H1 (cell line): ENCODE measurements around the gene CD300LB. TPM values are rescaled to one million over a fixed set of nuclear protein-coding genes. Genes with fewer than 3 reads are reported as not detected.

Source experiments
- CTCF ChIA-PET: fragments of 300-600 bp; sonication (Branson Sonifier 250); formaldehyde crosslinking; loops from one replicate; lab custom pipeline; 2021; ENCODE audit not compliant: partially characterized antibody; lab: Charles Lee
- POLR2A ChIA-PET: fragments of 300-600 bp; sonication (Branson Sonifier 250); formaldehyde crosslinking; loops from one replicate; lab custom pipeline; 2021; ENCODE audit warnings: inconsistent platforms; ENCODE audit not compliant: partially characterized antibody; lab: Charles Lee
- DNase-seq, 2 experiments: peaks; one replicate each; pipeline versions ENCODE4 v3.0.0 to v3.0.0-alpha.2; 2010 to 2022; ENCODE audit warnings: low spot score in 2 of 2, low read depth in 1 of 2, mixed read lengths in 1 of 2
- FAIRE-seq: peaks from 2 replicates; lab custom pipeline; 2011; peaks lifted over from hg19 to GRCh38; lab: Jason Lieb, UNC
- H2AFZ ChIP-seq: 2 replicates; pipeline ENCODE4 v1.8.1; 2012; ENCODE audit warnings: low read length, inconsistent platforms
- H2AK5ac ChIP-seq: 2 replicates; pipeline ENCODE4 v1.6.1; 2013; ENCODE audit warnings: low read depth, low read length
- H2BK120ac ChIP-seq: replicated peaks from 2 replicates; pipeline ENCODE3; 2013; ENCODE audit warnings: low read depth, low read length, inconsistent platforms
- H2BK12ac ChIP-seq: 2 replicates; pipeline ENCODE4 v1.6.1; 2013; ENCODE audit warnings: low read depth, low read length
- H2BK15ac ChIP-seq: 2 replicates; pipeline ENCODE4 v1.6.1; 2013; ENCODE audit warnings: low read length
- H2BK20ac ChIP-seq: 2 replicates; pipeline ENCODE4 v1.6.1; 2013; ENCODE audit warnings: low read length
- H2BK5ac ChIP-seq: 2 replicates; pipeline ENCODE4 v1.6.1; 2013; ENCODE audit warnings: low read depth, low read length
- H3K14ac ChIP-seq: 2 replicates; pipeline ENCODE4 v1.6.1; 2013; ENCODE audit warnings: inconsistent platforms; ENCODE audit not compliant: insufficient read length
- H3K18ac ChIP-seq: 2 replicates; pipeline ENCODE4 v1.6.1; 2013; ENCODE audit warnings: low read length; ENCODE audit errors: extremely low read depth
- H3K23ac ChIP-seq: 2 replicates; pipeline ENCODE4 v1.6.1; 2013; ENCODE audit warnings: inconsistent platforms; ENCODE audit not compliant: insufficient read length
- H3K23me2 ChIP-seq: 2 replicates; pipeline ENCODE4 v1.6.1; 2013; ENCODE audit warnings: low read depth, low read length
- H3K27ac ChIP-seq: 2 replicates; pipeline ENCODE4 v1.6.1; 2011; ENCODE audit warnings: low read depth, low read length, inconsistent platforms
- H3K27me3 ChIP-seq, 4 experiments: replicated peaks in 1 of 4; 1 replicate in 1 of 4; 2 replicates in 3 of 4; pipeline versions ENCODE4 v1.6.1 to v1.8.1; 2011 to 2013; ENCODE audit warnings: low read length in 3 of 4, mild to moderate bottlenecking in 3 of 4, inconsistent platforms in 2 of 4, mixed read lengths in 2 of 4, moderate library complexity in 1 of 4; ENCODE audit not compliant: control insufficient read depth in 3 of 4, insufficient read depth in 3 of 4; ENCODE audit errors: extremely low read depth in 1 of 4
- H3K36me3 ChIP-seq, 4 experiments: 2 replicates each; pipeline versions ENCODE4 v1.6.1 to v1.8.1; 2011 to 2013; ENCODE audit warnings: mild to moderate bottlenecking in 4 of 4, low read length in 3 of 4, moderate library complexity in 2 of 4, control low read depth in 1 of 4, inconsistent platforms in 1 of 4; ENCODE audit not compliant: insufficient read depth in 4 of 4, control insufficient read depth in 2 of 4
- H3K4ac ChIP-seq: replicated peaks from 2 replicates; pipeline ENCODE3; 2013; ENCODE audit warnings: low read length, low read depth, mixed read lengths, inconsistent platforms; ENCODE audit not compliant: insufficient read length
- H3K4me1 ChIP-seq, 4 experiments: replicated peaks in 1 of 4; 1 replicate in 1 of 4; 2 replicates in 3 of 4; pipeline versions ENCODE4 v1.6.1 to v1.8.1; 2011 to 2013; ENCODE audit warnings: low read length in 3 of 4, inconsistent platforms in 2 of 4, mixed read lengths in 1 of 4; ENCODE audit not compliant: insufficient read depth in 4 of 4, control insufficient read depth in 3 of 4
- H3K4me2 ChIP-seq, 2 experiments: 2 replicates each; pipeline versions ENCODE4 v1.6.1 to v1.8.1; 2011 to 2013; ENCODE audit warnings: low read depth in 2 of 2, low read length in 2 of 2, control low read depth in 1 of 2, inconsistent platforms in 1 of 2, mild to moderate bottlenecking in 1 of 2; ENCODE audit not compliant: insufficient read depth in 1 of 2
- H3K4me3 ChIP-seq, 4 experiments: fragments of 200-600, 300-600 bp in 1 of 4; sonication (generic), shearing (Covaris generic), sonication (Bioruptor Twin) in 1 of 4; 2 replicates each; pipeline versions ENCODE4 v1.5.1 to v1.8.1; 2011 to 2016; ENCODE audit warnings: low read length in 4 of 4, low read depth in 3 of 4, control low read depth in 2 of 4, inconsistent platforms in 2 of 4, mild to moderate bottlenecking in 2 of 4, mixed read lengths in 1 of 4, moderate library complexity in 1 of 4; ENCODE audit not compliant: insufficient read depth in 2 of 4; ENCODE audit errors: extremely low read depth in 1 of 4
- H3K56ac ChIP-seq: replicated peaks from 2 replicates; pipeline ENCODE3; 2013; ENCODE audit warnings: low read depth, mild to moderate bottlenecking, mixed read lengths, low read length, inconsistent platforms; ENCODE audit not compliant: insufficient read length
- H3K79me1 ChIP-seq: 2 replicates; pipeline ENCODE4 v1.6.1; 2013; ENCODE audit warnings: low read depth, low read length, control low read depth
- H3K79me2 ChIP-seq, 2 experiments: 2 replicates each; pipeline versions ENCODE4 v1.6.1 to v1.8.1; 2012 to 2013; ENCODE audit warnings: low read length in 2 of 2, mild to moderate bottlenecking in 2 of 2, inconsistent platforms in 1 of 2; ENCODE audit not compliant: insufficient read depth in 2 of 2, control insufficient read depth in 1 of 2
- H3K9ac ChIP-seq, 4 experiments: replicated peaks in 1 of 4; 1 replicate in 1 of 4; 2 replicates in 3 of 4; pipeline versions ENCODE4 v1.6.1 to v1.8.1; 2011 to 2013; ENCODE audit warnings: low read depth in 3 of 4, low read length in 3 of 4, control low read depth in 2 of 4, mild to moderate bottlenecking in 2 of 4, moderate library complexity in 2 of 4, inconsistent platforms in 1 of 4; ENCODE audit errors: extremely low read depth in 1 of 4
- H3K9me3 ChIP-seq, 2 experiments: 2 replicates each; pipeline versions ENCODE4 v1.6.1 to v1.8.1; 2012 to 2013; ENCODE audit warnings: mild to moderate bottlenecking in 2 of 2, moderate library complexity in 2 of 2, control low read depth in 1 of 2, inconsistent platforms in 1 of 2, low read depth in 1 of 2, low read length in 1 of 2, mixed read lengths in 1 of 2; ENCODE audit not compliant: insufficient read depth in 2 of 2
- H4K20me1 ChIP-seq, 2 experiments: replicated peaks in 1 of 2; 2 replicates each; pipeline versions ENCODE3 to v1.8.1; 2011 to 2013; ENCODE audit warnings: inconsistent platforms in 2 of 2, low read length in 2 of 2, mild to moderate bottlenecking in 1 of 2; ENCODE audit not compliant: insufficient read depth in 2 of 2, control insufficient read depth in 1 of 2
- H4K5ac ChIP-seq: 2 replicates; pipeline ENCODE4 v1.6.1; 2013; ENCODE audit warnings: low read length, low read depth, mixed read lengths, inconsistent platforms; ENCODE audit not compliant: insufficient read length
- H4K8ac ChIP-seq: 2 replicates; pipeline ENCODE4 v1.8.0; 2013; ENCODE audit warnings: mild to moderate bottlenecking, moderate library complexity, low read length, inconsistent platforms; ENCODE audit not compliant: insufficient read depth; ENCODE audit errors: extremely low read depth
- H4K91ac ChIP-seq: replicated peaks from 2 replicates; pipeline ENCODE3; 2013; ENCODE audit warnings: low read length, mixed read lengths, inconsistent platforms; ENCODE audit not compliant: insufficient read length
- BACH1 ChIP-seq: IDR thresholded peaks from 2 replicates; pipeline ENCODE4 v1.6.1; 2012; ENCODE audit warnings: low read length, improper control_type of control experiment
- BRCA1 ChIP-seq: IDR thresholded peaks from 2 replicates; pipeline ENCODE4 v1.6.1; 2012; ENCODE audit warnings: low read depth, low read length, improper control_type of control experiment
- EGR1 ChIP-seq: IDR thresholded peaks from 2 replicates; pipeline ENCODE4 v1.6.1; 2011; ENCODE audit warnings: low read depth, low read length, borderline replicate concordance
- FOSL1 ChIP-seq: IDR thresholded peaks from 2 replicates; pipeline ENCODE4 v1.6.1; 2011; ENCODE audit warnings: mild to moderate bottlenecking, low read depth, low read length, moderate library complexity; ENCODE audit not compliant: insufficient read depth
- KDM1A ChIP-seq: fragments of 200-600, 300-600 bp; sonication (generic); IDR thresholded peaks from 2 replicates; pipeline ENCODE4 v1.7.1; 2016; ENCODE audit warnings: mild to moderate bottlenecking, low read length, borderline replicate concordance
- SP1 ChIP-seq: IDR thresholded peaks from 2 replicates; pipeline ENCODE4 v1.6.1; 2011; ENCODE audit warnings: low read depth, low read length
- TEAD4 ChIP-seq: IDR thresholded peaks from 2 replicates; pipeline ENCODE4 v1.6.1; 2012; ENCODE audit warnings: low read depth, low read length, inconsistent platforms, mixed read lengths
- WGBS, 2 experiments: shearing (Covaris generic) in 1 of 2; methylation state at CpG; one replicate each; pipeline versions ENCODE4 v1.1.6 to v1.1.7; 2013 to 2015; ENCODE audit warnings: low lambda C conversion rate in 2 of 2, mixed read lengths in 2 of 2, inconsistent platforms in 1 of 2, low coverage in 1 of 2, missing lambda C conversion rate in 1 of 2; ENCODE audit not compliant: insufficient replicate concordance in 2 of 2, insufficient coverage in 1 of 2, insufficient read length in 1 of 2; ENCODE audit errors: extremely low coverage in 1 of 2, missing lambda C conversion rate in 1 of 2; 5-methylcytosine and 5-hydroxymethylcytosine counted together
- polyA plus RNA-seq, 7 experiments: library from polyadenylated mRNA; depleted of rRNA in 3 of 7; stranded (reverse) in 5 of 7; unstranded in 2 of 7; fragments of >200 nt in 5 of 7; fragments of 200-250 nt in 2 of 7; gene quantifications; 1 replicate in 5 of 7; 2 replicates in 1 of 7; 4 replicates in 1 of 7; pipeline versions ENCODE4 v1.2.1 to v1.2.3, GENCODE V29; 2011 to 2013; ENCODE audit warnings: missing spikeins in 2 of 7, mixed read lengths in 2 of 7
- total RNA-seq: library from RNA; stranded (reverse); fragmentation: NEBNext Ultra II Directional; extraction: Animal tissue kit (Norgen Biotek cat#: 25700); gene quantifications from 2 replicates; pipeline ENCODE4 v1.2.1, GENCODE V29; 2021
- TF ChIP-seq, protein P1 (sequence below): IDR thresholded peaks from 2 replicates; pipeline ENCODE4 v1.6.1; 2012; ENCODE audit warnings: inconsistent platforms
- TF ChIP-seq, protein P2 (sequence below): IDR thresholded peaks from 2 replicates; pipeline ENCODE4 v1.6.1; 2012; ENCODE audit warnings: low read length, inconsistent platforms
- TF ChIP-seq, protein P3 (sequence below): IDR thresholded peaks from 2 replicates; pipeline ENCODE4 v1.6.1; 2011; ENCODE audit warnings: low read length, improper control_type of control experiment

Gene CD300LB
- total and polyA plus RNA-seq, 2 of the 8 experiments (the other 6 are each of a cell fraction or from before 2014, with no cell fraction given) = not detected

DNA sequence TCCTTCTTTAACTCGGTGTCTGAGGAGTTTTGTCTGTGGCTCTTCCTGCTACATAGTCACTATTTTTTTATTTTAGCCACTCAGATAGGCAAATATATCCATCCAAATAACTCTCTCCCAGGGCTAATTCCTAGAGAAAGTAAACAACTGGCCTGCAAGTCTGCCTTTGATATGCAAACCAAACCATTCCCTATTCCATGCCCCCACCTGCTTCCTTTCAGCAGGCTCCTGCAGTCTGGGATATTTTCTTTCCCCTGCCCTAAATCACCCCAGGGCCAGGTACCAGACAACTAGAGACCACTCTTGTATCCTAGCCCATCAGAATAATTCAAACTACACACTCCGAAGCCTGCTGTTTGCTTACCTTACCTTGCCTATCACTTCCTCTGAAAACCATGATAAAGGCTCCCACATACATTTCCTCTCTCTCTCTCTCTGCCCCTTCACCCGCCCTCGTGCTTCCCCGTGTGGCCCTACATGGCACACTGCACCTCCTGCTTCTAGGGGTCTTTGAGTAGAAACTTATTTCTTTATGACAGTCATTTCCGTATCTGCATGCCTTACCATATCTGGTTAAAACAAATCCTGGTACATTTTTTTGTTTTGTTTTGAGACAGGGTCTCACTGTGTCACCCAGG lies 27.7 kb upstream of the CD300LB start:
- H2AFZ ChIP-seq = no peak overlapping the region
- H3K56ac ChIP-seq = no peak overlapping the region
- no peak overlapping the region for H3K23ac ChIP-seq
- H4K5ac ChIP-seq = no peak overlapping the region
- no peak overlapping the region for H3K14ac ChIP-seq
- H3K4me1 ChIP-seq = no peaks in the 10 kb centered on the region
- POLR2A ChIA-PET = no interaction called here
- no peak overlapping the region for H2BK12ac ChIP-seq
- H2BK20ac ChIP-seq = no peak overlapping the region
- H2AK5ac ChIP-seq = no peak overlapping the region
- H4K8ac ChIP-seq = no peak overlapping the region
- no peak overlapping the region for H3K4me2 ChIP-seq
- H3K27ac ChIP-seq = no peak overlapping the region
- H3K18ac ChIP-seq = no peak overlapping the region
- H2BK120ac ChIP-seq = no peak overlapping the region
- H2BK15ac ChIP-seq = no peak overlapping the region
- H3K27me3 ChIP-seq = no peaks in the 10 kb centered on the region; a peak in 2 of 7 replicates
- no peaks in the 10 kb centered on the region for H3K79me2 ChIP-seq
- DNase-seq (no peak), FAIRE-seq (no peak)
- WGBS, 2 experiments = 88% methylated on average over 6 of the region's 6 CpGs; no CpG with 5 or more reads in 1 of the 2 experiments
- peaks cover 15 to 18% of the 10 kb centered on the region in 2 experiments for H3K9me3 ChIP-seq
- H3K4me3 ChIP-seq = no peak overlapping the region
- no peaks in the 10 kb centered on the region for H3K36me3 ChIP-seq
- H3K23me2 ChIP-seq = peaks cover 6% of the 10 kb centered on the region; the same call in 1 of the 2 replicates
- H3K4ac ChIP-seq = no peak overlapping the region
- CTCF ChIA-PET = interaction anchor here (0.7 kb wide), 1 partner anchor 192 kb away, joined by 3 read pairs; the partner anchor contains the start of gene GPR142
- H3K9ac ChIP-seq = no peak overlapping the region
- no peak overlapping the region for H4K91ac ChIP-seq
- peaks cover 0 to 3% of the 10 kb centered on the region in 2 experiments for H4K20me1 ChIP-seq
- H2BK5ac ChIP-seq = no peak overlapping the region
- TF ChIP-seq SP1 (no peak), FOSL1 (no peak), BRCA1 (no peak), KDM1A (no peak), EGR1 (no peak), TEAD4 (no peak), BACH1 (no peak)
- TF ChIP-seq, protein P1, sequence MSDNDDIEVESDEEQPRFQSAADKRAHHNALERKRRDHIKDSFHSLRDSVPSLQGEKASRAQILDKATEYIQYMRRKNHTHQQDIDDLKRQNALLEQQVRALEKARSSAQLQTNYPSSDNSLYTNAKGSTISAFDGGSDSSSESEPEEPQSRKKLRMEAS = no peak
- TF ChIP-seq, protein P2, sequence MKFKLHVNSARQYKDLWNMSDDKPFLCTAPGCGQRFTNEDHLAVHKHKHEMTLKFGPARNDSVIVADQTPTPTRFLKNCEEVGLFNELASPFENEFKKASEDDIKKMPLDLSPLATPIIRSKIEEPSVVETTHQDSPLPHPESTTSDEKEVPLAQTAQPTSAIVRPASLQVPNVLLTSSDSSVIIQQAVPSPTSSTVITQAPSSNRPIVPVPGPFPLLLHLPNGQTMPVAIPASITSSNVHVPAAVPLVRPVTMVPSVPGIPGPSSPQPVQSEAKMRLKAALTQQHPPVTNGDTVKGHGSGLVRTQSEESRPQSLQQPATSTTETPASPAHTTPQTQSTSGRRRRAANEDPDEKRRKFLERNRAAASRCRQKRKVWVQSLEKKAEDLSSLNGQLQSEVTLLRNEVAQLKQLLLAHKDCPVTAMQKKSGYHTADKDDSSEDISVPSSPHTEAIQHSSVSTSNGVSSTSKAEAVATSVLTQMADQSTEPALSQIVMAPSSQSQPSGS = no peak
- TF ChIP-seq, protein P3, sequence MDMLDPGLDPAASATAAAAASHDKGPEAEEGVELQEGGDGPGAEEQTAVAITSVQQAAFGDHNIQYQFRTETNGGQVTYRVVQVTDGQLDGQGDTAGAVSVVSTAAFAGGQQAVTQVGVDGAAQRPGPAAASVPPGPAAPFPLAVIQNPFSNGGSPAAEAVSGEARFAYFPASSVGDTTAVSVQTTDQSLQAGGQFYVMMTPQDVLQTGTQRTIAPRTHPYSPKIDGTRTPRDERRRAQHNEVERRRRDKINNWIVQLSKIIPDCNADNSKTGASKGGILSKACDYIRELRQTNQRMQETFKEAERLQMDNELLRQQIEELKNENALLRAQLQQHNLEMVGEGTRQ = no peak
- TF ChIP-seq, all 59 proteins: peak for 0
- H3K79me1 ChIP-seq = no peaks in the 10 kb centered on the region
